Esophagus squamous epithelium (tissue), 4 donors: ENCODE data around the gene GLIS2.

Experiments used
- POLR2A ChIP-seq, 4 donors: fragments of 450-650 bp; IDR thresholded peaks; one replicate each; pipeline ENCODE4 v1.6.1; 2017; ENCODE audit warnings: antibody characterized with exemption in 4 of 4, mild to moderate bottlenecking in 4 of 4, moderate library complexity in 3 of 4
- TF ChIP-seq, protein P1 (sequence below), 6 experiments: fragments of 450-650 bp in 4 of 6; fragments of 200-600 bp in 2 of 6; sonication (generic) in 2 of 6; IDR thresholded peaks; one replicate each; pipeline ENCODE4 v1.5.1; 2016 to 2019; ENCODE audit warnings: antibody characterized with exemption in 6 of 6, mild to moderate bottlenecking in 4 of 6, moderate library complexity in 4 of 6

DNA sequence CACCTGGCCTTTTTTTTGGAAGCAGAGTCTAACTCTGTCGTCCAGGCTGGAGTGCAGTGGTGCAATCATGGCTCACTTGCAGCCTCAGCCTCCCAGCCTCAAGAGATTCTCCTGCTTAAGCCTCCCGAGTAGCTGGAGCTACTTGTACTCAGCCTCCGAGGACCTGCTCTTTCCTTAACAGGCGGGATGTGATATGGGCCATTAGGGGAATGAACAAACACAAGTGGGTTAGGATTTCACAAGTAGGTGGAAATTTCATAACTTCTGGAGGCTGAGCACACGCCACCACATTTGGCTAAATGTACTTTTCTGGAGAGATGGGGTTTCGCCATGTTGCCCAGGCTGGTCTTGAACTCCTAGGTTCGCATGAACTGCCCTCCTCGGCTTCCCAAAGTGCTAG lies 31.1 kb downstream of the GLIS2 start:
- TF ChIP-seq, protein P1, sequence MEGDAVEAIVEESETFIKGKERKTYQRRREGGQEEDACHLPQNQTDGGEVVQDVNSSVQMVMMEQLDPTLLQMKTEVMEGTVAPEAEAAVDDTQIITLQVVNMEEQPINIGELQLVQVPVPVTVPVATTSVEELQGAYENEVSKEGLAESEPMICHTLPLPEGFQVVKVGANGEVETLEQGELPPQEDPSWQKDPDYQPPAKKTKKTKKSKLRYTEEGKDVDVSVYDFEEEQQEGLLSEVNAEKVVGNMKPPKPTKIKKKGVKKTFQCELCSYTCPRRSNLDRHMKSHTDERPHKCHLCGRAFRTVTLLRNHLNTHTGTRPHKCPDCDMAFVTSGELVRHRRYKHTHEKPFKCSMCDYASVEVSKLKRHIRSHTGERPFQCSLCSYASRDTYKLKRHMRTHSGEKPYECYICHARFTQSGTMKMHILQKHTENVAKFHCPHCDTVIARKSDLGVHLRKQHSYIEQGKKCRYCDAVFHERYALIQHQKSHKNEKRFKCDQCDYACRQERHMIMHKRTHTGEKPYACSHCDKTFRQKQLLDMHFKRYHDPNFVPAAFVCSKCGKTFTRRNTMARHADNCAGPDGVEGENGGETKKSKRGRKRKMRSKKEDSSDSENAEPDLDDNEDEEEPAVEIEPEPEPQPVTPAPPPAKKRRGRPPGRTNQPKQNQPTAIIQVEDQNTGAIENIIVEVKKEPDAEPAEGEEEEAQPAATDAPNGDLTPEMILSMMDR (IDR thresholded peaks at IDR 0.05), result no peak
- no peak for TF ChIP-seq POLR2A (IDR thresholded peaks at IDR 0.05)
